Measurements from ENCODE around the gene ADH1B. TPM values are rescaled to one million over a fixed set of nuclear protein-coding genes. Genes with fewer than 3 reads are reported as not detected.
A peak's percentile ranks its signal among the peaks of the same experiment; 100 is the strongest.

ADH1B gene
- total RNA-seq, 1 experiment from 2014 or later: not detected

- Histone ChIP-seq H2AFZ (peak overlapping the region; percentile 11; the same call in 1 of the 2 replicates), H3K9me2 (ENCODE audit: insufficient read depth) (no peaks in the 10 kb centered on the region), H3K79me2 (ENCODE audit: low read depth) (no peaks in the 10 kb centered on the region), H3K9me3 (ENCODE audit: insufficient read depth, low read depth) (no peaks in the 10 kb centered on the region), H3K4me2 (no peak overlapping the region), H3F3A (ENCODE audit: insufficient read depth, low read depth) (no peaks in the 10 kb centered on the region), H3K4me3 (no peak overlapping the region), H3K4me1 (replicated peaks; ENCODE audit: insufficient read depth) (no peaks in the 10 kb centered on the region), H3K36me3 (ENCODE audit: low read depth) (no peaks in the 10 kb centered on the region), H3K27ac (no peak overlapping the region), H3K27me3 (ENCODE audit: insufficient read depth, low read depth) (no peaks in the 10 kb centered on the region), H4K20me1 (ENCODE audit: insufficient read depth) (no peaks in the 10 kb centered on the region)
- intact Hi-C loops (cut with micrococcal nuclease; ENCODE audit: unreplicated experiment): no loop called here
- CTCF ChIA-PET: no interaction called here
- TF ChIP-seq CTCF (conservative IDR thresholded peaks at IDR 0.05): no peak
- no peak for DNase-seq
- BruUV-seq (replicated peaks): no TSS peak
- POLR2A ChIA-PET (ENCODE audit: unreplicated experiment): no interaction called here
These were observed 3.8 kb downstream of the ADH1B start for GRCh38 chr4:99317354-99317753.

- Histone ChIP-seq H3K9me3 (ENCODE audit: insufficient read depth, low read depth) (no peaks in the 10 kb centered on the region), H3K27ac (no peak overlapping the region), H3K27me3 (ENCODE audit: insufficient read depth, low read depth) (no peaks in the 10 kb centered on the region), H3K4me1 (replicated peaks; ENCODE audit: insufficient read depth) (no peaks in the 10 kb centered on the region), H3F3A (ENCODE audit: insufficient read depth, low read depth) (no peaks in the 10 kb centered on the region), H2AFZ (no peak overlapping the region), H4K20me1 (ENCODE audit: insufficient read depth) (no peaks in the 10 kb centered on the region), H3K9me2 (ENCODE audit: insufficient read depth) (no peaks in the 10 kb centered on the region), H3K36me3 (ENCODE audit: low read depth) (no peaks in the 10 kb centered on the region), H3K79me2 (ENCODE audit: low read depth) (no peaks in the 10 kb centered on the region), H3K4me2 (no peak overlapping the region), H3K4me3 (no peak overlapping the region)
- no TSS peak for BruUV-seq (replicated peaks)
- ChIA-PET CTCF (no interaction called here), POLR2A (ENCODE audit: unreplicated experiment) (no interaction called here)
- no peak for DNase-seq
- intact Hi-C loops (cut with micrococcal nuclease; ENCODE audit: unreplicated experiment): no loop called here
- TF ChIP-seq CTCF (conservative IDR thresholded peaks at IDR 0.05) (no peak), EZH2 (IDR thresholded peaks at IDR 0.05; ENCODE audit: low read depth) (no peak)
These were observed 5.4 kb downstream of the ADH1B start for GRCh38 chr4:99315839-99316238.

- no peaks in the 10 kb centered on the region for H3F3A ChIP-seq (ENCODE audit: insufficient read depth, low read depth)
- ChIA-PET CTCF (no interaction called here), POLR2A (ENCODE audit: unreplicated experiment) (no interaction called here)
- no peak overlapping the region for H3K4me3 ChIP-seq
- H2AFZ ChIP-seq: no peak overlapping the region
- intact Hi-C loops (cut with micrococcal nuclease; ENCODE audit: unreplicated experiment): no loop called here
- no peaks in the 10 kb centered on the region for H3K4me1 ChIP-seq (replicated peaks; ENCODE audit: insufficient read depth)
- DNase-seq: no peak
- no peak overlapping the region for H3K27ac ChIP-seq
- H3K9me2 ChIP-seq (ENCODE audit: insufficient read depth): no peaks in the 10 kb centered on the region
- H4K20me1 ChIP-seq (ENCODE audit: insufficient read depth): no peaks in the 10 kb centered on the region
- H3K9me3 ChIP-seq (ENCODE audit: insufficient read depth, low read depth): no peaks in the 10 kb centered on the region
- H3K4me2 ChIP-seq: no peak overlapping the region
- no TSS peak for BruUV-seq (replicated peaks)
- H3K27me3 ChIP-seq (ENCODE audit: insufficient read depth, low read depth): no peaks in the 10 kb centered on the region
- no peak for TF ChIP-seq EZH2 (IDR thresholded peaks at IDR 0.05; ENCODE audit: low read depth)
- TF ChIP-seq CTCF (conservative IDR thresholded peaks at IDR 0.05): no peak
- H3K36me3 ChIP-seq (ENCODE audit: low read depth): no peaks in the 10 kb centered on the region
- no peaks in the 10 kb centered on the region for H3K79me2 ChIP-seq (ENCODE audit: low read depth)
These were observed 7.0 kb downstream of the ADH1B start for GRCh38 chr4:99314211-99314610.

Measured in PC-9 (cell line).